Breast epithelium (tissue), 3 donors: ENCODE measurements around the gene STXBP4.

Experiments used
- POLR2A ChIP-seq: fragments of 450-650 bp; IDR thresholded peaks from one replicate; pipeline ENCODE4 v1.6.1; 2016; ENCODE audit warnings: antibody characterized with exemption, mild to moderate bottlenecking, moderate library complexity
- POLR2AphosphoS5 ChIP-seq, 3 donors: sonication (generic); formaldehyde crosslinking; IDR thresholded peaks; one replicate each; pipeline ENCODE4 v1.6.1; 2017; ENCODE audit warnings: antibody characterized with exemption in 3 of 3
- TF ChIP-seq, protein P1 (sequence below), 3 donors: fragments of 450-650 bp; IDR thresholded peaks; one replicate each; pipeline ENCODE4 v1.5.1; 2016 to 2017; ENCODE audit warnings: antibody characterized with exemption in 3 of 3, mild to moderate bottlenecking in 3 of 3, moderate library complexity in 3 of 3

DNA sequence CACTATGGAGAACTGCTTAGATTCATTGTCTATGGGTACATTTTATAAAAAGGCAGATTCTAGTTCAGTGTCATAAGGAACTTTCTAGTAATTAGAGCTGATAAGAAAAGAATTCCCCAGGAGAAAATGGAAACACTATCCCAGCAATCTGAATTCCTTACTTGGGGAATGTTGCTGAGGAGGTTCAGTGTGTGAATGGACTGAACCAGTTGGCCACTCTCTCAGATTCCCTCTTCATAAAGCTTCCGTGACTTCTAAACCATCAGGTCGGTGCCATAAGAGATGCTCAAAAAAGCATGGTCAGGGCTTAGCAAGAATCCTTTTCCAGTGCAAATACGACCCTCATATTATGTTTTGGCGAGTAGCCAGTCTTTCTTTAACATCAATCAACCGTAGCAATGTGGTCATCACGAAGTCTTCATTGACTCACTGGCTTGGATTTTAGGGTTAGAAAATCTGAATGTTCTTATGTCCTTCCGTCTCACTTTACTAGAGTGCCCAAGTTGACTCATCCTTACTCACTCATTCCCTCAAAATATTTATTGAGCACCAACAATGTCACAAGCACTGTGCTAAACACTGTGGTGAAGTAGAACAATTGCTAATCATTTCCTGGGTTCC lies 193.5 kb downstream of the STXBP4 start:
- TF ChIP-seq, protein P1, sequence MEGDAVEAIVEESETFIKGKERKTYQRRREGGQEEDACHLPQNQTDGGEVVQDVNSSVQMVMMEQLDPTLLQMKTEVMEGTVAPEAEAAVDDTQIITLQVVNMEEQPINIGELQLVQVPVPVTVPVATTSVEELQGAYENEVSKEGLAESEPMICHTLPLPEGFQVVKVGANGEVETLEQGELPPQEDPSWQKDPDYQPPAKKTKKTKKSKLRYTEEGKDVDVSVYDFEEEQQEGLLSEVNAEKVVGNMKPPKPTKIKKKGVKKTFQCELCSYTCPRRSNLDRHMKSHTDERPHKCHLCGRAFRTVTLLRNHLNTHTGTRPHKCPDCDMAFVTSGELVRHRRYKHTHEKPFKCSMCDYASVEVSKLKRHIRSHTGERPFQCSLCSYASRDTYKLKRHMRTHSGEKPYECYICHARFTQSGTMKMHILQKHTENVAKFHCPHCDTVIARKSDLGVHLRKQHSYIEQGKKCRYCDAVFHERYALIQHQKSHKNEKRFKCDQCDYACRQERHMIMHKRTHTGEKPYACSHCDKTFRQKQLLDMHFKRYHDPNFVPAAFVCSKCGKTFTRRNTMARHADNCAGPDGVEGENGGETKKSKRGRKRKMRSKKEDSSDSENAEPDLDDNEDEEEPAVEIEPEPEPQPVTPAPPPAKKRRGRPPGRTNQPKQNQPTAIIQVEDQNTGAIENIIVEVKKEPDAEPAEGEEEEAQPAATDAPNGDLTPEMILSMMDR (IDR thresholded peaks at IDR 0.05) = no peak
- no peak for TF ChIP-seq POLR2A
- no peak for TF ChIP-seq POLR2AphosphoS5 (IDR thresholded peaks at IDR 0.05)
